ENCODE results near the gene DMBT1.

DMBT1 gene

GRCh38 chr10:122669045-122669444 lies 108.5 kb downstream of the DMBT1 start:
- no peak for TF ChIP-seq ZFX (IDR thresholded peaks at IDR 0.05)
- TF ChIP-seq CTCF (conservative IDR thresholded peaks at IDR 0.05) = no peak
- H3K27ac ChIP-seq = no peak overlapping the region

- no peak for TF ChIP-seq ZFX (IDR thresholded peaks at IDR 0.05)
- no peak for TF ChIP-seq CTCF (conservative IDR thresholded peaks at IDR 0.05)
These were observed 109.3 kb downstream of the DMBT1 start for GRCh38 chr10:122669842-122670241.

GRCh38 chr10:122671355-122671754 lies 110.8 kb downstream of the DMBT1 start:
- H3K27ac ChIP-seq = no peak overlapping the region
- TF ChIP-seq CTCF (conservative IDR thresholded peaks at IDR 0.05) (no peak), ZFX (IDR thresholded peaks at IDR 0.05) (no peak)

More at GRCh38 chr10:122669842-122670241, 109.3 kb downstream of the DMBT1 start:
- H3K27ac ChIP-seq = no peak overlapping the region

- TF ChIP-seq CTCF (conservative IDR thresholded peaks at IDR 0.05) = no peak
- TF ChIP-seq ZFX (IDR thresholded peaks at IDR 0.05) = no peak
- no peak overlapping the region for H3K27ac ChIP-seq
These were observed 112.1 kb downstream of the DMBT1 start for GRCh38 chr10:122672655-122673054.

- H3K27ac ChIP-seq = no peak overlapping the region
- TF ChIP-seq CTCF (conservative IDR thresholded peaks at IDR 0.05) (no peak), ZFX (IDR thresholded peaks at IDR 0.05) (no peak)
These were observed 112.7 kb downstream of the DMBT1 start for GRCh38 chr10:122673269-122673668.

GRCh38 chr10:122673731-122674130 lies 113.2 kb downstream of the DMBT1 start:
- no peak overlapping the region for H3K27ac ChIP-seq
- no peak for TF ChIP-seq CTCF (conservative IDR thresholded peaks at IDR 0.05)
- no peak for TF ChIP-seq ZFX (IDR thresholded peaks at IDR 0.05)

- H3K27ac ChIP-seq = no peak overlapping the region
- TF ChIP-seq ZFX (IDR thresholded peaks at IDR 0.05) = no peak
- TF ChIP-seq CTCF (conservative IDR thresholded peaks at IDR 0.05) = no peak
These were observed 114.2 kb downstream of the DMBT1 start for GRCh38 chr10:122674781-122675180.
